GM12878 (cell line): Measurements from ENCODE around the gene PHC2. TPM values are rescaled to one million over a fixed set of nuclear protein-coding genes. Genes with fewer than 3 reads are reported as not detected.

ENCODE experiments used
- ATAC-seq: fragments of 200-7000 bp; cut with Tn5 transposase; 3 replicates; pipeline ENCODE4 v1.9.1; 2020; ENCODE audit warnings: mild to moderate bottlenecking, moderate library complexity
- BruUV-seq: library from RNA; stranded (reverse); fragments of 400-500 nt; replicated peaks from 2 replicates; lab custom pipeline; 2021; lab: Mats Ljungman, UMichigan
- CTCF ChIA-PET: fragments of 300-600 bp; sonication (Branson Sonifier 250); formaldehyde crosslinking; extraction: SDS; loops from one replicate; lab custom pipeline; 2021; ENCODE audit warnings: inconsistent platforms; lab: Yijun Ruan, JAX
- POLR2A ChIA-PET: fragments of 350-600 bp; formaldehyde crosslinking; extraction: SDS; loops from one replicate; lab custom pipeline; 2021; ENCODE audit warnings: inconsistent platforms; lab: Charles Lee
- RAD21 ChIA-PET: fragments of 300-600 bp; sonication (Branson Sonifier 250); formaldehyde crosslinking; loops from one replicate; lab custom pipeline; 2023; ENCODE audit warnings: antibody characterized with exemption; ENCODE audit not compliant: unreplicated experiment; lab: Charles Lee
- SMC1A ChIA-PET: fragments of 300-600 bp; sonication (Branson Sonifier 250); formaldehyde crosslinking; loops from one replicate; lab custom pipeline; 2023; ENCODE audit not compliant: unreplicated experiment, uncharacterized antibody; lab: Charles Lee
- DNase-seq: peaks from one replicate; pipeline ENCODE4 v3.0.0-alpha.2; 2011; ENCODE audit warnings: low read depth, low spot score
- FAIRE-seq: peaks from 3 replicates; lab custom pipeline; 2011; peaks lifted over from hg19 to GRCh38; lab: Jason Lieb, UNC
- H2AFZ ChIP-seq: 2 replicates; pipeline ENCODE4 v1.6.0; 2011; ENCODE audit warnings: low read depth, low read length, control low read depth; ENCODE audit not compliant: control insufficient read depth
- H3K27ac ChIP-seq: 2 replicates; pipeline ENCODE4 v1.5.1; 2011; ENCODE audit warnings: control low read depth; ENCODE audit not compliant: control insufficient read depth, insufficient read depth
- H3K27me3 ChIP-seq, 2 experiments: replicated peaks in 1 of 2; 2 replicates each; pipeline versions ENCODE4 v1.6.0 to v1.6.1; 2011; ENCODE audit warnings: low read length in 1 of 2; ENCODE audit not compliant: control insufficient read depth in 2 of 2, insufficient read depth in 2 of 2
- H3K36me3 ChIP-seq, 2 experiments: 2 replicates each; pipeline ENCODE4 v1.5.1; 2011; ENCODE audit warnings: low read length in 1 of 2; ENCODE audit not compliant: control insufficient read depth in 2 of 2, insufficient read depth in 2 of 2
- H3K4me1 ChIP-seq: 2 replicates; pipeline ENCODE4 v1.6.1; 2011; ENCODE audit warnings: mild to moderate bottlenecking, low read length, moderate library complexity, mixed read lengths; ENCODE audit not compliant: control insufficient read depth, insufficient read depth
- H3K4me2 ChIP-seq: 2 replicates; pipeline ENCODE4 v1.6.0; 2011; ENCODE audit warnings: control low read depth; ENCODE audit not compliant: control insufficient read depth, insufficient read depth
- H3K4me3 ChIP-seq: fragments of 200-600 bp; sonication (generic); 2 replicates; pipeline ENCODE4 v1.5.1; 2016
- H3K79me2 ChIP-seq: 2 replicates; pipeline ENCODE4 v1.6.0; 2011; ENCODE audit warnings: low read length; ENCODE audit not compliant: control insufficient read depth, insufficient read depth
- H3K9ac ChIP-seq: 2 replicates; pipeline ENCODE4 v1.8.0; 2011; ENCODE audit warnings: low read length, control low read depth, mixed read lengths; ENCODE audit not compliant: control insufficient read depth, insufficient read depth
- H3K9me3 ChIP-seq: replicated peaks from 3 replicates; pipeline ENCODE4 v1.5.1; 2011; ENCODE audit warnings: mild to moderate bottlenecking, low read length; ENCODE audit not compliant: control insufficient read depth, insufficient read depth
- H4K20me1 ChIP-seq: 2 replicates; pipeline ENCODE4 v1.6.0; 2011; ENCODE audit not compliant: control insufficient read depth, insufficient read depth
- CBFB ChIP-seq: IDR thresholded peaks from 2 replicates; pipeline ENCODE4 v1.6.1; 2016; ENCODE audit warnings: antibody characterized with exemption, low read depth
- CBX3 ChIP-seq: fragments of 200-600 bp; sonication (generic); IDR thresholded peaks from 2 replicates; pipeline ENCODE4 v1.6.1; 2016; ENCODE audit warnings: low read depth, borderline replicate concordance
- CBX5 ChIP-seq: sonication (generic); IDR thresholded peaks from 2 replicates; pipeline ENCODE4 v1.6.1; 2016; ENCODE audit warnings: low read depth, moderate library complexity, mild to moderate bottlenecking, inconsistent platforms
- FOXM1 ChIP-seq: IDR thresholded peaks from 2 replicates; pipeline ENCODE4 v1.6.1; 2012; ENCODE audit warnings: low read depth, mild to moderate bottlenecking, inconsistent platforms, low read length, moderate library complexity
- IKZF1 ChIP-seq: fragments of 450-650 bp; conservative IDR thresholded peaks from 2 replicates; pipeline ENCODE4 v1.6.1; 2017; ENCODE audit warnings: antibody characterized with exemption, mild to moderate bottlenecking
- JUNB ChIP-seq: IDR thresholded peaks from 2 replicates; pipeline ENCODE4 v1.6.1; 2016; ENCODE audit warnings: antibody characterized with exemption, mild to moderate bottlenecking
- MTA2 ChIP-seq: fragments of 450-650 bp; IDR thresholded peaks from 2 replicates; pipeline ENCODE4 v1.6.1; 2016; ENCODE audit warnings: low read depth, mild to moderate bottlenecking, moderate library complexity
- MYB ChIP-seq: fragments of 150-350 bp; IDR thresholded peaks from 2 replicates; pipeline ENCODE4 v1.6.1; 2014; ENCODE audit warnings: mild to moderate bottlenecking, low read depth, low read length, borderline replicate concordance
- NBN ChIP-seq: fragments of 450-650 bp; IDR thresholded peaks from 2 replicates; pipeline ENCODE4 v1.6.1; 2016
- POU2F2 ChIP-seq: IDR thresholded peaks from 3 replicates; pipeline ENCODE4 v1.6.1; 2011; ENCODE audit warnings: low read depth, mild to moderate bottlenecking, low read length, borderline replicate concordance
- RAD51 ChIP-seq: fragments of 450-650 bp; IDR thresholded peaks from 2 replicates; pipeline ENCODE4 v1.6.1; 2016; ENCODE audit warnings: moderate library complexity, mild to moderate bottlenecking, inconsistent platforms
- RUNX3 ChIP-seq: IDR thresholded peaks from 2 replicates; pipeline ENCODE4 v1.6.1; 2012; ENCODE audit warnings: low read length, inconsistent platforms
- SPI1 ChIP-seq: IDR thresholded peaks from 2 replicates; pipeline ENCODE4 v1.6.1; 2011; ENCODE audit warnings: low read depth, mild to moderate bottlenecking, low read length, moderate library complexity, borderline replicate concordance; ENCODE audit not compliant: insufficient read depth
- SREBF2 ChIP-seq: IDR thresholded peaks from 2 replicates; pipeline ENCODE4 v1.6.1; 2012; ENCODE audit warnings: mild to moderate bottlenecking, low read length
- SUPT20H ChIP-seq: IDR thresholded peaks from 2 replicates; pipeline ENCODE4 v1.6.1; 2011; ENCODE audit warnings: low read depth, mild to moderate bottlenecking, low read length, moderate library complexity, borderline replicate concordance; ENCODE audit not compliant: control insufficient read depth
- SUZ12 ChIP-seq: fragments of 200-600 bp; sonication (generic); IDR thresholded peaks from one replicate; pipeline ENCODE4 v1.6.1; 2018; ENCODE audit warnings: antibody characterized with exemption, mild to moderate bottlenecking; ENCODE audit not compliant: unreplicated experiment
- TAF1 ChIP-seq: IDR thresholded peaks from 2 replicates; pipeline ENCODE4 v1.6.1; 2011; ENCODE audit warnings: mild to moderate bottlenecking, low read depth, low read length, borderline replicate concordance
- TBL1XR1 ChIP-seq: IDR thresholded peaks from 2 replicates; pipeline ENCODE4 v1.6.1; 2012; ENCODE audit warnings: low read depth, low read length, improper control_type of control experiment
- ZNF217 ChIP-seq: fragments of 450-650 bp; IDR thresholded peaks from 2 replicates; pipeline ENCODE4 v1.6.1; 2017; ENCODE audit warnings: antibody characterized with exemption, mild to moderate bottlenecking
- ZSCAN29 ChIP-seq: fragments of 450-650 bp; IDR thresholded peaks from 2 replicates; pipeline ENCODE4 v1.6.1; 2017; ENCODE audit warnings: mild to moderate bottlenecking, moderate library complexity
- WGBS: methylation state at CpG from one replicate; pipeline ENCODE4 v1.1.6; 2016; ENCODE audit warnings: low lambda C conversion rate; ENCODE audit not compliant: insufficient replicate concordance, insufficient coverage; ENCODE audit errors: missing lambda C conversion rate; 5-methylcytosine and 5-hydroxymethylcytosine counted together
- in situ Hi-C: fragments of 300-500 bp; cut with MboI; formaldehyde crosslinking; loops from 9 replicates; pipeline ENCODE4 v1.14.3; 2018; ENCODE audit warnings: mixed read lengths
- intact Hi-C: fragments of 100-400 bp; cut with micrococcal nuclease; formaldehyde crosslinking; loops from one replicate; pipeline ENCODE4 v1.14.2; 2022; ENCODE audit not compliant: unreplicated experiment
- polyA plus RNA-seq, 11 experiments: library from polyadenylated mRNA; depleted of rRNA in 4 of 11; unstranded in 6 of 11; stranded (reverse) in 5 of 11; fragments of >200 nt; fragmentation: Nextera tagmentation in 4 of 11; fragmentation: Illumina TruSeq in 1 of 11; extraction: Ambion mirVana in 4 of 11; extraction: Trizol in 1 of 11; gene quantifications; 1 replicate in 1 of 11; 2 replicates in 10 of 11; pipeline versions ENCODE4 v1.2.1 to v1.2.3, GENCODE V29; 2011 to 2016; ENCODE audit warnings: inconsistent platforms in 2 of 11, missing spikeins in 2 of 11, low read depth in 1 of 11
- total RNA-seq, 4 experiments: library from RNA; depleted of rRNA in 3 of 4; stranded (reverse); fragments of >200 nt in 3 of 4; fragmentation: Illumina TruSeq in 1 of 4; extraction: Trizol in 1 of 4; gene quantifications; 2 replicates each; pipeline versions ENCODE4 v1.2.1 to v1.2.3, GENCODE V29; 2013 to 2021

PHC2 gene
- total and polyA plus RNA-seq, 10 of the 15 experiments (the other 5 are each of a cell fraction or from before 2014, with no cell fraction given): 2.0 to 35.9 (median 16.4) TPM

GRCh38 chr1:33275195-33275594, 155.7 kb downstream of the PHC2 start (continued):
- TF ChIP-seq CBX3: no peak
- no peak for TF ChIP-seq SREBF2

GRCh38 chr1:33274446-33274845, 156.4 kb downstream of the PHC2 start:
- Histone ChIP-seq H4K20me1 (no peaks in the 10 kb centered on the region), H3K4me3 (no peak overlapping the region), H3K9ac (no peak overlapping the region), H3K4me1 (peaks cover 6% of the 10 kb centered on the region), H3K27me3 (no peaks in the 10 kb centered on the region), H3K27ac (no peak overlapping the region), H3K79me2 (no peaks in the 10 kb centered on the region), H3K36me3 (no peaks in the 10 kb centered on the region; a peak in 2 of 4 replicates), H3K9me3 (no peaks in the 10 kb centered on the region), H2AFZ (no peak overlapping the region), H3K4me2 (no peak overlapping the region; the same call in 1 of the 2 replicates)
- SMC1A ChIA-PET: interaction anchor here (1.0 to 1.6 kb wide), 3 partner anchors 14 to 25 kb away, joined by 3 to 5 read pairs (median 3); no protein-coding TSS in a partner anchor
- BruUV-seq: no TSS peak
- CTCF ChIA-PET: interaction anchor here (0.9 kb wide), 1 partner anchor 10 kb away, joined by 3 read pairs; no protein-coding TSS in a partner anchor
- FAIRE-seq (no peak), DNase-seq (no peak), ATAC-seq (peak; percentile 38)
- WGBS: 0% methylated on average over 1 of the region's 1 CpG
- POLR2A ChIA-PET: no interaction called here
- RAD21 ChIA-PET: interaction anchor here (1.3 kb wide), 1 partner anchor 21 kb away, joined by 3 read pairs; no protein-coding TSS in a partner anchor
- TF ChIP-seq SPI1: no peak
- peak; percentile 56; the same call in 1 of the 3 replicates for TF ChIP-seq POU2F2
- no peak for TF ChIP-seq JUNB
- in situ Hi-C loops: no loop called here
- intact Hi-C loops: no loop called here

- Histone ChIP-seq H4K20me1 (no peaks in the 10 kb centered on the region), H3K27ac (no peak overlapping the region), H3K4me1 (peaks cover 6% of the 10 kb centered on the region), H3K36me3 (no peaks in the 10 kb centered on the region; a peak in 2 of 4 replicates), H3K79me2 (no peaks in the 10 kb centered on the region), H3K9me3 (no peaks in the 10 kb centered on the region), H3K9ac (no peak overlapping the region), H3K4me3 (no peak overlapping the region), H3K4me2 (no peak overlapping the region), H2AFZ (no peak overlapping the region), H3K27me3 (no peaks in the 10 kb centered on the region)
- CTCF ChIA-PET: interaction anchor here (0.5 kb wide), 1 partner anchor 187 kb away, joined by 4 read pairs; no protein-coding TSS in a partner anchor
- intact Hi-C loops: no loop called here
- 70% methylated on average over 7 of the region's 7 CpGs for WGBS
- BruUV-seq: no TSS peak
- POLR2A ChIA-PET: no interaction called here
- ATAC-seq (no peak), DNase-seq (no peak), FAIRE-seq (no peak)
- SMC1A ChIA-PET: interaction anchor here (1.0 to 1.6 kb wide), 3 partner anchors 13 to 25 kb away, joined by 3 to 5 read pairs (median 3); no protein-coding TSS in a partner anchor
- RAD21 ChIA-PET: interaction anchor here (1.3 kb wide), 1 partner anchor 22 kb away, joined by 3 read pairs; no protein-coding TSS in a partner anchor
- in situ Hi-C loops: no loop called here
- TF ChIP-seq MTA2 (no peak), CBFB (no peak), ZSCAN29 (no peak), TAF1 (no peak), FOXM1 (no peak), ZNF217 (no peak), IKZF1 (no peak), MYB (no peak), TBL1XR1 (no peak), RAD51 (no peak), NBN (no peak), RUNX3 (no peak), SUZ12 (no peak), CBX5 (no peak), SUPT20H (no peak)
These were observed 156.9 kb downstream of the PHC2 start for GRCh38 chr1:33273961-33274371.
